HEK293 (cell line): ENCODE data around the gene TRIM3.

ENCODE experiments used
- CTCF ChIA-PET: fragments of 350-600 bp; formaldehyde crosslinking; extraction: SDS; loops from one replicate; lab custom pipeline; 2021; ENCODE audit warnings: antibody characterized with exemption; lab: Yijun Ruan, JAX
- POLR2A ChIA-PET: fragments of 300-600 bp; formaldehyde crosslinking; extraction: SDS; loops from one replicate; lab custom pipeline; 2020; ENCODE audit warnings: antibody characterized with exemption, inconsistent platforms; lab: Yijun Ruan, JAX
- H3K27ac ChIP-seq: fragments of 200-500 bp; sonication (Bioruptor generic); 2 replicates; pipeline ENCODE4 v1.5.1; 2014; ENCODE audit warnings: low read depth, low read length, control low read depth, inconsistent platforms; ENCODE audit errors: extremely low read depth
- H3K36me3 ChIP-seq, 2 experiments: fragments of 200-500 bp in 1 of 2; sonication (Bioruptor generic) in 1 of 2; 1 replicate in 1 of 2; 2 replicates in 1 of 2; pipeline ENCODE4 v1.5.1; 2014 to 2017; ENCODE audit warnings: inconsistent platforms in 2 of 2, low read length in 2 of 2; ENCODE audit not compliant: control insufficient read depth in 2 of 2, insufficient read depth in 1 of 2
- H3K4me1 ChIP-seq: fragments of 200-500 bp; sonication (Bioruptor generic); 2 replicates; pipeline ENCODE4 v1.5.1; 2014; ENCODE audit warnings: mild to moderate bottlenecking, low read length, inconsistent platforms; ENCODE audit not compliant: control insufficient read depth, insufficient read depth
- H3K4me3 ChIP-seq: 2 replicates; pipeline ENCODE4 v1.5.1; 2011; ENCODE audit warnings: low read depth, mild to moderate bottlenecking, control low read depth, low read length, moderate library complexity
- H3K9me3 ChIP-seq: fragments of 200-500 bp; sonication (Bioruptor generic); 2 replicates; pipeline ENCODE4 v1.5.1; 2014; ENCODE audit warnings: low read depth, low read length, inconsistent platforms; ENCODE audit not compliant: control insufficient read depth, insufficient read depth
- GLIS1 ChIP-seq: fragments of 450-650 bp; formaldehyde crosslinking; IDR thresholded peaks from 2 replicates; pipeline ENCODE4 v1.5.1; 2016; ENCODE audit warnings: missing biosample characterization, missing genetic modification characterization
- KLF10 ChIP-seq: fragments of 450-650 bp; IDR thresholded peaks from 2 replicates; pipeline ENCODE4 v1.5.1; 2018; ENCODE audit warnings: missing biosample characterization, mild to moderate bottlenecking, missing genetic modification characterization
- OSR2 ChIP-seq: fragments of 450-650 bp; formaldehyde crosslinking; IDR thresholded peaks from 2 replicates; pipeline ENCODE4 v1.5.1; 2016; ENCODE audit warnings: missing biosample characterization, missing genetic modification characterization
- TSHZ1 ChIP-seq: fragments of 450-650 bp; formaldehyde crosslinking; IDR thresholded peaks from 2 replicates; pipeline ENCODE4 v1.5.1; 2016; ENCODE audit warnings: missing biosample characterization, missing genetic modification characterization, borderline replicate concordance
- WT1 ChIP-seq: fragments of 450-650 bp; formaldehyde crosslinking; IDR thresholded peaks from 2 replicates; pipeline ENCODE4 v1.5.1; 2016; ENCODE audit warnings: missing biosample characterization, missing genetic modification characterization
- ZBTB21 ChIP-seq: fragments of 450-650 bp; formaldehyde crosslinking; IDR thresholded peaks from 2 replicates; pipeline ENCODE4 v1.5.1; 2017; ENCODE audit warnings: missing biosample characterization, missing genetic modification characterization
- ZNF354C ChIP-seq: fragments of 450-650 bp; formaldehyde crosslinking; IDR thresholded peaks from 2 replicates; pipeline ENCODE4 v1.5.1; 2016; ENCODE audit warnings: missing biosample characterization, missing genetic modification characterization, low read depth, borderline replicate concordance
- ZNF510 ChIP-seq: fragments of 450-650 bp; formaldehyde crosslinking; IDR thresholded peaks from 2 replicates; pipeline ENCODE4 v1.5.1; 2018; ENCODE audit warnings: mild to moderate bottlenecking, missing genetic modification characterization, missing biosample characterization; ENCODE audit not compliant: insufficient replicate concordance
- ZNF561 ChIP-seq: fragments of 450-650 bp; IDR thresholded peaks from 2 replicates; pipeline ENCODE4 v1.5.1; 2018; ENCODE audit warnings: missing biosample characterization, missing genetic modification characterization, borderline replicate concordance
- TF ChIP-seq, protein P1 (sequence below): fragments of 450-650 bp; formaldehyde crosslinking; conservative IDR thresholded peaks from 2 replicates; pipeline ENCODE4 v1.5.1; 2016; ENCODE audit warnings: low read depth, missing biosample characterization, missing genetic modification characterization
- TF ChIP-seq, protein P2 (sequence below): fragments of 450-650 bp; formaldehyde crosslinking; IDR thresholded peaks from 2 replicates; pipeline ENCODE4 v1.5.1; 2016; ENCODE audit warnings: missing biosample characterization, missing genetic modification characterization

The TRIM3 gene

GRCh38 chr11:6402561-6402981 is 71.2 kb downstream of the TRIM3 start:
- no peaks in the 10 kb centered on the region for H3K9me3 ChIP-seq
- H3K4me1 ChIP-seq = no peaks in the 10 kb centered on the region
- no peak overlapping the region for H3K4me3 ChIP-seq
- H3K27ac ChIP-seq = no peak overlapping the region
- ChIA-PET POLR2A (no interaction called here), CTCF (interaction anchor here (0.7 to 2.0 kb wide), 5 partner anchors 21 to 1001 kb away, joined by 3 to 7 read pairs (median 3); no protein-coding TSS in a partner anchor)
- H3K36me3 ChIP-seq = peaks cover 0 to 74% of the 10 kb centered on the region in 2 experiments; a peak in 1 of 3 replicates
- no peak for TF ChIP-seq ZNF354C (tag by site-specific recombination)
- no peak for TF ChIP-seq GLIS1
- TF ChIP-seq ZNF510 (tag by site-specific recombination) = no peak
- no peak for TF ChIP-seq WT1 (tag by site-specific recombination)
- TF ChIP-seq ZBTB21 (tag by site-specific recombination) = no peak
- no peak for TF ChIP-seq TSHZ1 (tag by site-specific recombination)
- TF ChIP-seq, protein P1, sequence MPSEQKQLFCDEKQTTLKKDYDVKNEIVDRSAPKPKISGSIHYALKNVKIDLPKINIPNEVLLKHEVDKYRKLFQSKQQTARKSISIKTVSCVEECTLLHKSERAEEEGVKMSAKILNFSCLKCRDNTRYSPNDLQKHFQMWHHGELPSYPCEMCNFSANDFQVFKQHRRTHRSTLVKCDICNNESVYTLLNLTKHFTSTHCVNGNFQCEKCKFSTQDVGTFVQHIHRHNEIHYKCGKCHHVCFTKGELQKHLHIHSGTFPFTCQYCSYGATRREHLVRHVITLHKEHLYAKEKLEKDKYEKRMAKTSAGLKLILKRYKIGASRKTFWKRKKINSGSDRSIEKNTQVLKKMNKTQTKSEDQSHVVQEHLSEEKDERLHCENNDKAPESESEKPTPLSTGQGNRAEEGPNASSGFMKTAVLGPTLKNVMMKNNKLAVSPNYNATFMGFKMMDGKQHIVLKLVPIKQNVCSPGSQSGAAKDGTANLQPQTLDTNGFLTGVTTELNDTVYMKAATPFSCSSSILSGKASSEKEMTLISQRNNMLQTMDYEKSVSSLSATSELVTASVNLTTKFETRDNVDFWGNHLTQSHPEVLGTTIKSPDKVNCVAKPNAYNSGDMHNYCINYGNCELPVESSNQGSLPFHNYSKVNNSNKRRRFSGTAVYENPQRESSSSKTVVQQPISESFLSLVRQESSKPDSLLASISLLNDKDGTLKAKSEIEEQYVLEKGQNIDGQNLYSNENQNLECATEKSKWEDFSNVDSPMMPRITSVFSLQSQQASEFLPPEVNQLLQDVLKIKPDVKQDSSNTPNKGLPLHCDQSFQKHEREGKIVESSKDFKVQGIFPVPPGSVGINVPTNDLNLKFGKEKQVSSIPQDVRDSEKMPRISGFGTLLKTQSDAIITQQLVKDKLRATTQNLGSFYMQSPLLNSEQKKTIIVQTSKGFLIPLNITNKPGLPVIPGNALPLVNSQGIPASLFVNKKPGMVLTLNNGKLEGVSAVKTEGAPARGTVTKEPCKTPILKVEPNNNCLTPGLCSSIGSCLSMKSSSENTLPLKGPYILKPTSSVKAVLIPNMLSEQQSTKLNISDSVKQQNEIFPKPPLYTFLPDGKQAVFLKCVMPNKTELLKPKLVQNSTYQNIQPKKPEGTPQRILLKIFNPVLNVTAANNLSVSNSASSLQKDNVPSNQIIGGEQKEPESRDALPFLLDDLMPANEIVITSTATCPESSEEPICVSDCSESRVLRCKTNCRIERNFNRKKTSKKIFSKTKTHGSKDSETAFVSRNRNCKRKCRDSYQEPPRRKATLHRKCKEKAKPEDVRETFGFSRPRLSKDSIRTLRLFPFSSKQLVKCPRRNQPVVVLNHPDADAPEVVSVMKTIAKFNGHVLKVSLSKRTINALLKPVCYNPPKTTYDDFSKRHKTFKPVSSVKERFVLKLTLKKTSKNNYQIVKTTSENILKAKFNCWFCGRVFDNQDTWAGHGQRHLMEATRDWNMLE (tag by site-specific recombination) = no peak
- no peak for TF ChIP-seq KLF10 (tag by site-specific recombination)
- TF ChIP-seq, protein P2, sequence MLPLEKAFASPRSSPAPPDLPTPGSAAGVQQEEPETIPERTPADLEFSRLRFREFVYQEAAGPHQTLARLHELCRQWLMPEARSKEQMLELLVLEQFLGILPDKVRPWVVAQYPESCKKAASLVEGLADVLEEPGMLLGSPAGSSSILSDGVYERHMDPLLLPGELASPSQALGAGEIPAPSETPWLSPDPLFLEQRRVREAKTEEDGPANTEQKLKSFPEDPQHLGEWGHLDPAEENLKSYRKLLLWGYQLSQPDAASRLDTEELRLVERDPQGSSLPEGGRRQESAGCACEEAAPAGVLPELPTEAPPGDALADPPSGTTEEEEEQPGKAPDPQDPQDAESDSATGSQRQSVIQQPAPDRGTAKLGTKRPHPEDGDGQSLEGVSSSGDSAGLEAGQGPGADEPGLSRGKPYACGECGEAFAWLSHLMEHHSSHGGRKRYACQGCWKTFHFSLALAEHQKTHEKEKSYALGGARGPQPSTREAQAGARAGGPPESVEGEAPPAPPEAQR (tag by site-specific recombination) = no peak
- no peak for TF ChIP-seq OSR2 (tag by site-specific recombination)

DNA sequence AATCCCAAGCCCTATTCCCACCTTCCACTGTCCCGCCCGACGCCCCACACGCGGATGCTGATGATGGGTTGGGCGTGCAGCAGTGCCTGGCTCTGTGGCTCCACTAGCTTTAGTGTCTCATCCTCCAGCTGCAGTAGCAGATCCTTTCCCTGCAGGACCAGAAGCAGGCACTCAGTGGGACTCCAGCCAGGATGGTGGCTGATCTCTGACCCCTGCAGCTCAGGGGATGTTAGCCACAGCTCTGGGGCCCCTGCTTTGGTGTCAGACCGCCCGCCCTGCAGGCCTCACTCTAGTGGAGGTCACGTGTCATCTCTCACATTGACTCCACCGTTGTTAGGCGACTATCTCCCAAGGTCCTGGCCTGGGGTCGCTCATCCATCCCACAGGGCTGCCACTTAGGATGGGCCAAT is 71.7 kb downstream of the TRIM3 start:
- H3K4me3 ChIP-seq = no peak overlapping the region
- CTCF ChIA-PET = interaction anchor here (0.7 to 2.0 kb wide), 3 partner anchors 22 to 39 kb away, joined by 3 to 7 read pairs (median 3); no protein-coding TSS in a partner anchor
- H3K4me1 ChIP-seq = no peaks in the 10 kb centered on the region
- no peak overlapping the region for H3K27ac ChIP-seq
- peaks cover 0 to 79% of the 10 kb centered on the region in 2 experiments; a peak in 1 of 3 replicates for H3K36me3 ChIP-seq
- no peaks in the 10 kb centered on the region for H3K9me3 ChIP-seq
- TF ChIP-seq ZNF561 (tag by site-specific recombination) = no peak
- TF ChIP-seq, all 188 proteins: peak for 0
- POLR2A ChIA-PET = no interaction called here
